Osteocyte (in vitro differentiated cells): ENCODE results near the gene SEMA5B. TPM values are rescaled to one million over a fixed set of nuclear protein-coding genes. Genes with fewer than 3 reads are reported as not detected.

ENCODE experiments used
- DNase-seq: peaks from one replicate; pipeline ENCODE4 v3.0.0; 2021; ENCODE audit warnings: mixed read lengths; ENCODE audit not compliant: unreplicated experiment; ENCODE audit errors: extremely low spot score
- H3K27ac Mint-ChIP-seq: one replicate; pipeline ENCODE4 v1.8.0; 2021; ENCODE audit warnings: mild to moderate bottlenecking, mixed read lengths; ENCODE audit not compliant: unreplicated experiment
- H3K27me3 Mint-ChIP-seq: one replicate; pipeline ENCODE4 v1.8.0; 2021; ENCODE audit warnings: mixed read lengths; ENCODE audit not compliant: unreplicated experiment
- H3K36me3 Mint-ChIP-seq: one replicate; pipeline ENCODE4 v1.8.0; 2021; ENCODE audit warnings: mixed read lengths; ENCODE audit not compliant: unreplicated experiment
- H3K4me1 Mint-ChIP-seq: one replicate; pipeline ENCODE4 v1.8.0; 2021; ENCODE audit warnings: mixed read lengths; ENCODE audit not compliant: unreplicated experiment
- H3K4me3 Mint-ChIP-seq: one replicate; pipeline ENCODE4 v1.8.0; 2021; ENCODE audit warnings: mild to moderate bottlenecking, moderate library complexity, mixed read lengths; ENCODE audit not compliant: unreplicated experiment
- H3K9me3 Mint-ChIP-seq: one replicate; pipeline ENCODE4 v1.8.0; 2021; ENCODE audit warnings: mixed read lengths; ENCODE audit not compliant: unreplicated experiment
- total RNA-seq: library from RNA; stranded (reverse); gene quantifications from 2 replicates; pipeline ENCODE4 v1.2.1, GENCODE V29; 2021
- TF ChIP-seq, protein P1 (sequence below): fragments of 200-600 bp; sonication (generic); IDR thresholded peaks from 2 replicates; pipeline ENCODE4 v1.5.0; 2021; ENCODE audit warnings: antibody characterized with exemption, mild to moderate bottlenecking, moderate library complexity

Gene SEMA5B
- total RNA-seq, 1 donor from 2014 or later, result 1.3 TPM

DNA sequence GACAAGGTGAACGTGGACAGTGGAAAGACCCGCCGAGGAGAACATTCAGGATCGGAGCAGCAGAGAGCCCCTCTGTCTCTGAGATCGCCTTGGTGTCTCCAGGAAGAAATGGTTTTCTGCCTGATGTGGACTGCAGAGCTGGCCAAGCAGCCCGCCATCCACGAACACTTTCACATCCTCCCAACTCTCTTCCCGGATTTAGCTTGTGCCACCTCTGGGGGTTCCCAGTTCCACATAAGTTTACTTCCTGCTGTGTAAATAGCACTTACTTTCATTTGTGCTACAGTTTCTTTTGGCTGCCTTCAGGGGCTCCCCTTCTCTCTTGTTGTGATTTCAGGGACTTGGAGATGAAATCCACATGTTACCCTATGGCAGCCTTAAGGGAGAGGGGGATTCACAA lies 48.4 kb downstream of the SEMA5B start:
- TF ChIP-seq, protein P1, sequence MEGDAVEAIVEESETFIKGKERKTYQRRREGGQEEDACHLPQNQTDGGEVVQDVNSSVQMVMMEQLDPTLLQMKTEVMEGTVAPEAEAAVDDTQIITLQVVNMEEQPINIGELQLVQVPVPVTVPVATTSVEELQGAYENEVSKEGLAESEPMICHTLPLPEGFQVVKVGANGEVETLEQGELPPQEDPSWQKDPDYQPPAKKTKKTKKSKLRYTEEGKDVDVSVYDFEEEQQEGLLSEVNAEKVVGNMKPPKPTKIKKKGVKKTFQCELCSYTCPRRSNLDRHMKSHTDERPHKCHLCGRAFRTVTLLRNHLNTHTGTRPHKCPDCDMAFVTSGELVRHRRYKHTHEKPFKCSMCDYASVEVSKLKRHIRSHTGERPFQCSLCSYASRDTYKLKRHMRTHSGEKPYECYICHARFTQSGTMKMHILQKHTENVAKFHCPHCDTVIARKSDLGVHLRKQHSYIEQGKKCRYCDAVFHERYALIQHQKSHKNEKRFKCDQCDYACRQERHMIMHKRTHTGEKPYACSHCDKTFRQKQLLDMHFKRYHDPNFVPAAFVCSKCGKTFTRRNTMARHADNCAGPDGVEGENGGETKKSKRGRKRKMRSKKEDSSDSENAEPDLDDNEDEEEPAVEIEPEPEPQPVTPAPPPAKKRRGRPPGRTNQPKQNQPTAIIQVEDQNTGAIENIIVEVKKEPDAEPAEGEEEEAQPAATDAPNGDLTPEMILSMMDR, result no peak
- H3K36me3 Mint-ChIP-seq, result no peaks in the 10 kb centered on the region
- H3K27ac Mint-ChIP-seq, result no peak overlapping the region
- peaks cover 26% of the 10 kb centered on the region for H3K4me1 Mint-ChIP-seq
- H3K9me3 Mint-ChIP-seq, result no peaks in the 10 kb centered on the region
- no peak for DNase-seq
- no peak overlapping the region for H3K4me3 Mint-ChIP-seq
- peaks cover 19% of the 10 kb centered on the region for H3K27me3 Mint-ChIP-seq

DNA sequence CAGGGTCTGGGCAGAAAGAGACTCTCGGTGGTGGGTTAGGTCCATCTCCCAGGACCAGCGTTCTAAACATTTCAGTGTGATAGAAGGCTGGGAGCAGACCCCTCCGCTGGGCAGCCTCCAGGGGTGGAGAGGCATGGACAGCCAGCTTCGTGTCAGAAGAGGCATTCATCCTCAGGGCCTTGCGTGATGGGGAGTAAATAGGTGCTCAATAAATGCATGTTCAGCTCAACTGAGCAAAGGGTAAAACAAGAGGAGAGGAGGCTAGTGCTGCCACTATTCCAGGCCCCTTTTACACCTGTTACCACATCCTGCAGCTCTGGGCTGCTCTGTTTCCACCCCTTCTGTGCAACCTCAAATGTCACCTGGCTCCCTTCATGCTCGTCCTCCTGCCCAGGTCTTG lies 49.0 kb downstream of the SEMA5B start:
- Mint-ChIP-seq H3K27ac (peak overlapping the region; percentile 11), H3K4me1 (peaks cover 28% of the 10 kb centered on the region), H3K36me3 (no peaks in the 10 kb centered on the region), H3K27me3 (peaks cover 19% of the 10 kb centered on the region), H3K9me3 (no peaks in the 10 kb centered on the region), H3K4me3 (no peak overlapping the region)
- TF ChIP-seq, protein P1, result no peak
- no peak for DNase-seq

DNA sequence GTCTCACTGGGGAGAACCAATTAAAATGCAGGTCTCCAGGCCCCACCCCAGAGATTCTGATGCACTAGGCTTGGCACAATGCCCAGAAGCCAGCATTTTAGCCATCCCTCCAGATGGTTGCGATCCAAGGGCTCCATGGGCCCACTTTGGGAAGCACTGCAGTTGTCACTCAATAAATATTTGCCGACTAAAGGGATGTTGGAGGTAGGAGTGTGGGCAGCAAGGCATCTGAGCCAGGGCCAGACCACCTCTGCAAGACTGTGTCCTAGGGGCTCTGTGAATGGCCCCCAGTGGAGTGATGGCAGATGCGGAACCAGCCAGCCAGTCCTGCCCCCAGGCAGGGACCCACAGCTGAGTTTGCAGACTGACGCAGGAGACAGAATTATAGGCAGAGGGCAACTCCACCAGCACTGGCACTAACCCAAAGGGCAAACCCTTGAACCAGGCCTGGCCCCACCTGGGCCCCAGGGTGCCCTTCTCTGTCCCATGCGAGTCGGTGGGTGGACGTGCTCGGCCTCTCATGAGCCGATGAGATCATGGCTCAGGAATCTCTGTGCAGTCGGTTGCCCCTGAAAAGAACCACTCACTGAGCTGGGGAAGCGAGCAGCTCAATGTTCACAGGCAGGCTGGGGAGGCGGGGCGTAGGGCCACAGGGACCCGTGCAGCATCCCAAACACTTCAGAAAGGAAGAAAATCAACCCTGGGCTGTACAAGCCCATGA lies 49.7 kb downstream of the SEMA5B start:
- TF ChIP-seq, protein P1, result no peak
- peak; percentile 85 for DNase-seq

DNA sequence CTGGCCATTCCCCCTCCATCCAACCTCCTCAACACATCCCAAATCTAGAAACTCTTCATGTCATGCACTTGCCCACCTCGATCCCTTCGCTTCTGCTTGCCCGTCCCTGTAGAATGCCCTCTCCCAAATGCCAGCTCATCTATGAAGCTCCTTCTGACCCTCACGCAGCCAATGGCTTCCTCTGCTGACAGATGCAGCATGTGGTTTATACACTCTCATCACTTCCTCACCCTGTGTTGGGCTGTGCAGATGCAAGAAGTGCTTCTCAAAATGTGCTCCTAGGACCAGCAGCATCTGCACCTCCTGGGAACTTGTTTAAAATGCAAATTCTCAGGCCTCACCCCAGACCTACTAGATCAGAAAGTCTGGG lies 51.7 kb downstream of the SEMA5B start:
- no peak for DNase-seq
- peaks cover 33% of the 10 kb centered on the region for H3K4me1 Mint-ChIP-seq
- TF ChIP-seq, protein P1, result no peak
- H3K27me3 Mint-ChIP-seq, result peaks cover 16% of the 10 kb centered on the region
- H3K4me3 Mint-ChIP-seq, result no peak overlapping the region
- no peaks in the 10 kb centered on the region for H3K9me3 Mint-ChIP-seq
- no peak overlapping the region for H3K27ac Mint-ChIP-seq
- no peaks in the 10 kb centered on the region for H3K36me3 Mint-ChIP-seq

More for the DNA sequence above, 49.7 kb downstream of the SEMA5B start:
- Mint-ChIP-seq H3K27me3 (peaks cover 19% of the 10 kb centered on the region), H3K27ac (peak overlapping the region; percentile 74), H3K9me3 (no peaks in the 10 kb centered on the region), H3K36me3 (no peaks in the 10 kb centered on the region), H3K4me3 (no peak overlapping the region), H3K4me1 (peaks cover 33% of the 10 kb centered on the region)

DNA sequence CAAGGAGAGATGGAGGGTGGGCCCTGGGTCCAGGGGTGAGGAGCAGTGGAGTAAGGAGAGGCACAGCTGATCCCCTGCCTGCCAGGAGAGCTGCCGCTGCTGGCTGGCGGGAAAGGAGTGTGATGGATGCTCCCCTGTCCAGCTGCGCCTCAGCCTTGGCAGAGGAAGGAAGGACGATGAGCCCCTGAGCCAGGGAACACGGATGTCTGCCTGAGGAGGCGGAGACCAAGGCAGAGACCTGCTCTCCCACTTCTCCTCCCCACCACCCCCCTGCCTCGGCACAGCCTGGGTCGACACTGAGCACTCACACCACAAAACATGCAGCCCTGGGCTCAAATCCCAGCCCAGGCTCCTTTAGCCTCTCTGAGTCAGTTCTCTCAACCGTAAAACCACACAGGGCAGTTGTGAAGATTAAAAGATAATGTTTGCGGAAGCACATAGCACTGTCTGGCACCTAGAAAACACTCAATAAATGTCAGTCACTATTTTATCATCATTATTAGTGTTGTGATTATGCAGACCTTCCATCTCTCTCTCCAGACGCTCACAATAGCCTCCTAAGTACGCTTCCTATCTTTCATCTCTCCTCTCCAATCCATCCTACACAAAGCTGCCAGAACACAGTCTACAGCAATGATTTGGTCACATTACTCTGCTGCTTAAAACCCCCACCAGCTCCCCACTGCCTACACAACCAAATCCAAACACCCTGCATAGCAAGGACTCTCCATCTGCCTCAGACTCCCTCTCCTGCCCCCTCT lies 52.2 kb downstream of the SEMA5B start:
- Mint-ChIP-seq H3K4me3 (no peak overlapping the region), H3K27ac (no peak overlapping the region), H3K36me3 (no peaks in the 10 kb centered on the region), H3K27me3 (peaks cover 18% of the 10 kb centered on the region), H3K4me1 (peaks cover 36% of the 10 kb centered on the region), H3K9me3 (no peaks in the 10 kb centered on the region)
- DNase-seq, result no peak
- TF ChIP-seq, protein P1, result no peak
